HL-60/S4 treated with phorbol 12-myristate 13-acetate at 8.2 ng/mL for 4 days and 3 days (cell line): ENCODE results near the gene BCAP29.

Experiments
- in situ Hi-C: fragments of 300-500 bp; cut with MboI; formaldehyde crosslinking; loops from 2 replicates; pipeline ENCODE4 v1.15.0; 2022; ENCODE audit warnings: low sequenced_read_pairs

The BCAP29 gene

GRCh38 chr7:107661865-107662379 is 81.9 kb downstream of the BCAP29 start:
- in situ Hi-C loops: no loop called here

- in situ Hi-C loops: no loop called here
Measured at GRCh38 chr7:107663196-107663595, 83.2 kb downstream of the BCAP29 start.

GRCh38 chr7:107666790-107667189 is 86.7 kb downstream of the BCAP29 start:
- in situ Hi-C loops: no loop called here

- in situ Hi-C loops: no loop called here
Measured at GRCh38 chr7:107667341-107667740, 87.3 kb downstream of the BCAP29 start.

- in situ Hi-C loops: no loop called here
Measured at GRCh38 chr7:107668296-107668695, 88.2 kb downstream of the BCAP29 start.
